ENCODE measurements around the gene SGMS1.

DNA sequence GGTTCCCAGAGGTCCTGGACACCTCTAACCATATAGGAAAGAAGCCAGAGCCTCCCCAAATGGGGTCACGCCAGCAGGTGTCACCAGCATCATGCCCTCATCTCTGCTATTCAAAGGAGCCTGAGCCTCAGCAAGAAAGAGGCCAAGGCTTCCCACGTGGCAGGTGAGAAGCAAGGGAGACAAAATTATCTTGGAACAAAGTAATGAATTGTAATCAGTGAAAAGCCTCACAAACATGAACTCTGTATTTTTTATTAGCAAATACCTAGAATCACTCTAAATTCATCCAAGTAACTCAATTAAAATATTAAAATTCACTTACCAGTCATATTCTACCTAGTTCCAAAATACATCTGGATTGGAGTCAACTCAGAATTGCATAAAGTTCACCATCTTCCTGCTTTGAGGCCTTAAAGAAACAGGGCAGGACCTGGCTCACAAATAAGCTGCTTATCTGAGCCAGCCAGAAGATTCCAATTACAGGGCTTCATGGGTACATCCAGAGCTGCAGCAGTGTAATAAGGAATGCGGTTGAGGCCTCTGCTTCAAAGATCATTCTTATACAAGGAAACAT, 68.7 kb downstream of the SGMS1 start:
- TF ChIP-seq, protein P1, sequence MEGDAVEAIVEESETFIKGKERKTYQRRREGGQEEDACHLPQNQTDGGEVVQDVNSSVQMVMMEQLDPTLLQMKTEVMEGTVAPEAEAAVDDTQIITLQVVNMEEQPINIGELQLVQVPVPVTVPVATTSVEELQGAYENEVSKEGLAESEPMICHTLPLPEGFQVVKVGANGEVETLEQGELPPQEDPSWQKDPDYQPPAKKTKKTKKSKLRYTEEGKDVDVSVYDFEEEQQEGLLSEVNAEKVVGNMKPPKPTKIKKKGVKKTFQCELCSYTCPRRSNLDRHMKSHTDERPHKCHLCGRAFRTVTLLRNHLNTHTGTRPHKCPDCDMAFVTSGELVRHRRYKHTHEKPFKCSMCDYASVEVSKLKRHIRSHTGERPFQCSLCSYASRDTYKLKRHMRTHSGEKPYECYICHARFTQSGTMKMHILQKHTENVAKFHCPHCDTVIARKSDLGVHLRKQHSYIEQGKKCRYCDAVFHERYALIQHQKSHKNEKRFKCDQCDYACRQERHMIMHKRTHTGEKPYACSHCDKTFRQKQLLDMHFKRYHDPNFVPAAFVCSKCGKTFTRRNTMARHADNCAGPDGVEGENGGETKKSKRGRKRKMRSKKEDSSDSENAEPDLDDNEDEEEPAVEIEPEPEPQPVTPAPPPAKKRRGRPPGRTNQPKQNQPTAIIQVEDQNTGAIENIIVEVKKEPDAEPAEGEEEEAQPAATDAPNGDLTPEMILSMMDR (conservative IDR thresholded peaks at IDR 0.05 in 1 of 2, IDR thresholded peaks at IDR 0.05 in 1 of 2; ENCODE audit: low read depth in 1 of 2, low read length in 2 of 2) = no peak
- TF ChIP-seq EZH2 (IDR thresholded peaks at IDR 0.05; ENCODE audit: low read length, missing control alignments) = no peak
